AG08395 (cell line): ENCODE measurements around the gene IREB2.
"Not testable (repeated sequence)": the region's sequence is repeated elsewhere in the genome, so short reads cannot be mapped to it uniquely, and the experiment has no call there.

Source experiments
- DNase-seq: peaks from one replicate; pipeline ENCODE4 v3.0.0; 2012; ENCODE audit warnings: mixed read lengths, low spot score

The IREB2 gene

DNA sequence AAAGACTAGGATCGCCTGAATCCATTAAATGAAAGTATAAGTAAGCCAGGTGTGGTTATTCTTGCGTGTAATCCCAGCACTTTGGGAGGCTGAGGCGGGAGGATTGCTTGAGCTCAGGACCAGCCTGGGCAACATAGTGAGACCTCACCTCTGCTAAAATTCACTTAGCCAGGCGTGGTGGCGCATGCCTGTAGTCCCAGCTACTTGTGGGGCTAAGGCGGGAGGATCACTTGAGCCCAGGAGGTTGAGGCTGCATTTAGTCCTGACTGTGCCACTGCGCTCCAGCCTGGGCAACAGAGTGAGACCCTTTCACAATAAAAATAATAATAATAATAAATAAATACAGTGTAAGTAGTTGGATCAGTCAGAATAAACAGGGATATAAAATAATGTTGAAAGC is 43.9 kb downstream of the IREB2 start:
- DNase-seq: no peak

DNA sequence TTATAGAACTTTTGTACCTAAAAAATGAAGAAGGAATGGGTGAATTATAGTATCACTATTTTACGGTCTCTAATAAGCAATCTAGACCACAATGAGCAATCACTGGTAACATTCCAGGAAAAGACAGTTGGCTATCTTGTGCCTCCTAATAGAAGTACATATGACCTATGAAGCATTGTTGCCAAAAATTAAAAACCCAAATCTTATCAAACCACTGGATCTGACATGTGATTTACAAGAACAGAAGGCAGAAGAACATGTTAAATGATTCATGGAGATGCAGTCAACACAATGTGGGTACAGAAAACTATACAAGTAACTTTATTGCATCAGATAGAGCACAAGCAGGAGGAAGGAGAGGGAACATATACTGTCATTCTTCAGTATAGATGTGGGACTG is 54.9 kb downstream of the IREB2 start:
- DNase-seq: no peak

DNA sequence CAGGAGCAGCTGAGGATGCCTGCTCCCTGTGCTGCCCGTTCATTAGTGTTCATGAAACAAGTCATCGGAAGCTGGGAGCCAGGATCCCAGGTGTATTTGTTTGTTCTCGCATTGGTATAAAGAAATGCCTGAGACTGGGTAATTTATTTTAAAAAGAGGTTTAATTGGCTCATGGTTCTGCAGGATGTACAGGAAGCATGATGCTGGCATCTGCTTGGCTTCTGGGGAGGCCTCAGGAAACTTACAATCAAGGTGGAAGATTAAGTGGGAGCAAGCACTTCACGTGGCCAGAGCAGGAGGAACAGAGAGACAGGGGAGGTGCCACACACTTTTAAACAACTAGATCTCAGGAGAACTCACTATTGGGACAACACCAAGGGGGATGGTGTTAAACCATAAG is 63.8 kb downstream of the IREB2 start:
- DNase-seq: no peak

DNA sequence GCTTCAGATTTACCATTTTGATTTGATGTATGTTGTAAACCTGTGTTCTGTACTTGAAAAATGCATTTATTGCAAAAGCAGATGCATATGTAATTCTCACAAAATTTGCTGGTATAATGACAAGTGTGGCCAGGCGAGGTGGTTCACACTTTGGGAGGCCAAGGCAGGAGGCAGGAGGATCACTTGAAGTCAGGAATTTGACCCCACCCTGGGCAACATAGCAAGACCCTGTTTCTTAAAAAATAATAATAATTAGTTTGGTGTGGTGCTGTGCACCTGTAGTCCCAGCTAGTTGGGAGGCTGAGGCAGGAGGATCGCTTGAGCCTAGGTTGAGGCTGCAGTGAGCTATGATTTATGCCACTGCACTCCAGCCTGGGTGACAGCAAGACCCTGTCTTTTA is 64.6 kb downstream of the IREB2 start:
- DNase-seq: no peak

DNA sequence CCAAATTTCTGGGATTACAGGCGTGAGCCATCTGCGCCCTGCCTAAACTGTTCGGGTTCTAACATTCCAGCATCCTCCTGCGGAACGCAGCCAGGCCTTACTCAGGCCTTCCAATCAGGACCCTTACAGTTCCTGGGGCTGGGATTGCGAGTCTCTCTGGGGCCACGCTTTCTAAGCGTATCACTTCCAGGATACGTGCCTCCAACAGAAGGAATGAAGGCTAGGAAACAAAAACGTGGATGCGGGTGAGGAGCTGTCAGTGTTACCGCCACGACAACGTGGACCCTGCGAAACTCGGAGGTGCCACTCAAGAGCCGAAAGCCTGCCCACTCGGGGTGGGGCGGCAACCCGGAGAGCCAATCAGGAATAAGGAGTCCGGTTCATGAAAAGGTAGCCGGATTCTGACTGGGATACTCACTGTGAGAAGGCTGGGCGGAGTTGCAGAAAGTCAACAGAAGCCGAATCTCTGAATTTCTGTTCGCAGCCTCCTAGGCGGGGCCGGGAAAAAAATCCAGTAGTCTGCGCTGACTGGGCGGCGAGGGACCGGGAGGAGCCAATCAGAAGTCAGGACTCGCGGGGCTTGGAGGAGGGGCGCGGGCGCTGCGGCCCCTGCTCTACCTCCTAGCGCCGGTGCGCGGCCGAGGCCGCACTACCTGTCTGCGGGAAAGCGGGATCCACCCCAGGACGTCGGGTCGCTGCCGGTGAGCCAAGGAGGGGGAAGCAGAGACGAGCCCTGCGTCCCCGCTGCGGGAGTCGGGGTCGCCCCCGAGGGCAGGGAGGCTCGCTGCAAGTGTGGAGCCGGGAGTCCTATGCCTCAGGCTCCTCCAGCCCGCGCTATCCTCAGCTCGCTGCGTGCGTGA is 69.2 kb downstream of the IREB2 start, which contains the start of gene HYKK:
TSS of gene HYKK (plus strand) at position 607 of the 860 bp plus-strand sequence. CDS start 5,512 bp downstream, outside the sequence.
- DNase-seq: peak; percentile 99

DNA sequence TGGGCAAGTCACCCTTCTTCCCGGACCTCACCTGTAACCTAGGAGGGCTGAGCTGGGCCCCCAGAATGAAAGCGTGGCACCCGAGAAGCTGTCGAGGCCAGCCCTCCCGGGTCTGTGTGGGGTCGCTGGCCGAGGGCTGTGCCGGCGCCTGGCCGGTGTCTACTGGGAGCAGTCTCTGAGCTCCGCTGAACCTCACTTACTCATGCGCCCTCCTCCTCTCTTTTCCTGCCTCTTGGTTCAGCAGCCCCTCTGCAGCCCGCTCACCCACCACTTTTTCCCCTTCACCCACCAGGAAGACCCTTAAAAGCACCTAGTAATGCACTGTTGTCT is 69.8 kb downstream of the IREB2 start:
- no peak for DNase-seq

DNA sequence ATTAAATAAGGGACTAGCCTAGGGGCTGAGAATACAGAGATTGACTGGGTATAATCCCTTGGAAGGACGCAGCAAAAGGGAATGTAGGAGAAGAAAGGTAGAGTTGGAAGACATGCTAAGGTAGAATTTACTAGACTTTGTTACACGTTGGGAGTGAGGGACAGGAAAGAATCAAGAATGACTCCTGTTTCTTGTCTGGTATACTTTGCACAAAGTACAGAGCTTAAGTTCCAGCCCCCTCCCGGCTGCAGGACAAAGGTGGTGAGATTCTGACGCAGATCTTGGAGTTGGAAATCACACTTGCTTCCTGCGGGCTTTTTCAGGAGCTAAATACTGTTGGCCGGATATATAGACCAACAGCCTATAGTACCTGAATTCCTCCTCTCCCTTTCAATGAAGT is 70.3 kb downstream of the IREB2 start:
- DNase-seq: no peak

DNA sequence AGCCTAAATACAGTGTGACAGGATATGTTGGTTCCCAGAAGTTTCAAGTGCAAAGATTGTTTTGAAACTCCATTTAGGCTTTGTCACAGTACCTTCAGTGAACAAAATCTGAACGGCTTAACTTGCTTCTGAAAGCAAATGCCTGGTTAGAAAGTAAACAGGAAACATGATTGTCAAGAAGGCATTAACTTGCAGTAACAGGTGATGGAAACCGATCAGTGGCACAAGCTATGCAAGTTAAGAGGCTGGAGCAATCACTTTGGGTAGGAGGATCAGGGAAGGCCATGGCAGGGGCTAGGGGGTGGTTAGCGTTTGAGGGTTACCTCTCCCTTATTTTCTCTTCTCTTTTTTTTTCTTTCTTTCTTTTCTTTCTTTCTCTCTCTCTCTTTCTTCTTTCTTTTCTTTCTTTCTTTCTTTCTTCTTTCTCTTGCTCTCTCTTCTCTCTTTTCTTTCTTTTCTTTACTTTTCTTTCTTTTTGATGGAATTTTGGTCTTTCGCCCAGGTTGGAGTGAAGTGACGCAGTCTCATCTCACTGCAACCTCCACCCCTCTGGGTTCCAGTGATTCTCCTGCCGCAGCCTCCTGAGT is 71.8 kb downstream of the IREB2 start:
- no peak for DNase-seq

DNA sequence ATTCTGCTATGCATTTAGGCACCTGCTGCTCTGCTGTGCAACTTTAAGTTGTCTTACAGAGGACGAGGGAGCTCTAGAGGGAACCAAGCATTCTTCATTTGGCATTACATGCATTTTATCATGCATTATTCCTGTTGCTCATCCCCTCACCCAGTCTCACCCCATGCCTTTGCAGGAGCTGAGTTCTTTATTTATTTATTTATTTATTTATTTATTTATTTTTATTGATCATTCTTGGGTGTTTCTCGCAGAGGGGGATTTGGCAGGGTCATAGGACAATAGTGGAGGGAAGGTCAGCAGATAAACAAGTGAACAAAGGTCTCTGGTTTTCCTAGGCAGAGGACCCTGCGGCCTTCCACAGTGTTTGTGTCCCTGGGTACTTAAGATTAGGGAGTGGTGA is 82.0 kb downstream of the IREB2 start:
- not testable (repeated sequence) for DNase-seq

DNA sequence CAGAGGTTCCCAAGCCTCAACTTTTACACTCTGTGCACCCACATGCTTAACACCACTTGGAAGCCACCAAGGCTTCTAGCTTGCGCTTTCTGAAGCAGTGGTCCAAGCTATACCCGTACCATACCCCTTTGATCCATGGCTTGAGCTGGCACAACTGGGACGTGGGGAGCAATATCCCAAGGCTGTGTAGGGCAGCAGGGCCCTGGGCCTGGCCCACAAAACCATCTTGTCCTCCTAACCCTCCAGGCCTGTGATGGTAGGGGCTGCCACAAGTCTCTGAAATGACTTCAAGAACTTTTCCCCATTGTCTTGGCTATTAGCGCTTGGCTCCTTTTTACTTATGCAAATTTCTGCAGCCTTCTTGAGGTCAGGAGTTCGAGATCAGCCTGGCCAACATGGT is 86.2 kb downstream of the IREB2 start:
- DNase-seq: no peak

DNA sequence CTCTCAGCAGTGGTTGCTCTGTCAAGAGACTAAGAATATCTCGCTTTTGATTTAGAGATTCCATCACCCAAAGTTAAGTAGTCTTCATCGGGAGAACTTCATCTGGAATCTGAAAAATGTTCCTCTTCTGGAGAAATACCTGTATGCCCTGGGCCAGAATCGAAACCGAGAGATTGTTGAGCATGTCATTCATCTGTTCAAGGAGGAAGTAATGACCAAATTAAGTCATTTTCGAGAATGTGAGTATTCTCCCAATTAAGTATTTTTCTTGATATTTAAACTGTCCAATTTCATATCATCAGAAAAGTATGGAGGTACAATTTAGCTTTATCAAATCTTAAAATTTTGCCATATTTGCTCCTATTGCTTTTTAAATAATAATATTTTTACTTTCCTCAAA is 89.3 kb downstream of the IREB2 start:
- DNase-seq: no peak

DNA sequence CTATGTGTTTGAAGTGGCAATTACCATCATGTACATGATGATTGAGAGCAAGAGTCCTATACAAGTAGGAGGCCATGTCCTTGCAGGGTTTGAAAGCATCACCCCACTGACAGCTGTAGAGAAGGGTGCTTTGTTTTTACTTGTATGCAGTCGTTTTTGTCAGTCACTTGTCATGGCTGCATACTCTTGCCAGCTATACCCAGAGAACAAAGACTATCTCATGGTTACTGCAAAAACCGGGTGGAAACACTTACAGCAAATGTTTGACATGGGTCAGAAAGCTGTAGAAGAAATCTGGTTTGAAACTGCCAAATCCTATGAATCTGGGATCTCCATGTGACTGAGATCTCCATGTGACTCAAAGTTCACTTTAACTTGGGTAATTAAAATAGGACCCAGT is 95.3 kb downstream of the IREB2 start:
- DNase-seq: no peak

DNA sequence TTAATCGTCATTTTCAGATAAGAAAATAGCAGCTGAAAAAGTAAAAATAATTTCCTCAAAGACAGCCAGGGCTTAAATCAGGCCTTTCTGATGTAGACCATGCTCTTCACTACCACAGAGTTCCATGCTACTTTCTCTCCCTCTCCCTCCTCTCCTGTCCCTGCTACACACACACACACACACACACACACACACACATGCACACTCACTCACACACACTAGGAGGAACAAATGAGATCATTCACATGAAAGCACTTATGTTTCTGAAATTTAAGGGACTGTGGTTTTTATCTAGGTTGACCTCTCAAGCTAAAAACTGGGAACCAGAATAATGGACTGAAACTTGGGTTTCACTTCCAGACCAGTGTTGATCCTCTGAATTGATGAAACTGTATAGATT is 98.1 kb downstream of the IREB2 start:
- no peak for DNase-seq

DNA sequence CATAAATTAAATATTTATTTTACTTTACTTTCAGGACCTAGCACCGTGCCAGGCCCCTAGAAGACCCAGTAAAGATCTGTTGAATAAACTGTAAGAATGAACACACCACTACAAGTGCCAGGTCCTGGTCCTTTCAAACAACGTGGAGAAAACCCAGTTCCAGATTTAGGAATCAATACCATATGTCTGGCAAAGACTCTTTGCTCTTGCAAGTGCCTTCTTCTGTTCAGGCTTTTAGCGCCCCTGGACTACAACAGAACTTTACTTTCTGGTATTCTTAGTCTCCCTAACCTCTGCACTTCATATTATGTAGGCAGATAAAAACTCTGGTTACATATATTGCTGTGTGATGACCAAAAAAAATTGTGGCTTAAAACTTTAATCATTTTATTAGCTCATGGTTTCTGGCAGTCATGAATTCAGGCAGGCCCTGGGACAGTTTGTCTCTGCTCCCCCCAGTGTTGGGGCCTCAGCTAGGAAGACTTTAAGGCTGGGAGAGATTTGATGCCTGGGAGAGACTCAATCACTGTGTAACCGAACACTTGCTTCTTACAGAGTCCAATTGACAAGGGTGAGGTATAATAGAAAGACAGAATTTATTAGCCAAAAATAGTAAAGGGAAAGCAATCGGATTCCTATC is 99.4 kb downstream of the IREB2 start:
- DNase-seq: no peak

DNA sequence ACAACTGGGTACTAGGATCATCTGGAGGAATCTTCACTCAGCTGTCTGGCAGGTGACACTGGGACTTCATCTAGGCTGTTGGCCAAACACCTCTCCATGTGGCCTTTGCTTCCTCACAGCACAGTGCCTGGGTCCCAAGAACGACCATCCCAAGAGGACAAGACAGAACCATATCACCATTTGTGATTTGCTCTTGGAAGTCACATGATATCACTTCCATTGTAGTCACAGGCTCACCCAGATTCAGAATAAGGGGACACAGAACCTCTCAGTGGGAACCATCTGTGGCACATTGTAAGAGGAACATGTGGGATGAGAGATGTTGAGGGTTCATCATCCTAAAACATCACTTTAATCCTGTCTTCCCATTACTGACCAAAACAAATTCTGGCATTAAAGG is 100.3 kb downstream of the IREB2 start:
- DNase-seq: no peak

DNA sequence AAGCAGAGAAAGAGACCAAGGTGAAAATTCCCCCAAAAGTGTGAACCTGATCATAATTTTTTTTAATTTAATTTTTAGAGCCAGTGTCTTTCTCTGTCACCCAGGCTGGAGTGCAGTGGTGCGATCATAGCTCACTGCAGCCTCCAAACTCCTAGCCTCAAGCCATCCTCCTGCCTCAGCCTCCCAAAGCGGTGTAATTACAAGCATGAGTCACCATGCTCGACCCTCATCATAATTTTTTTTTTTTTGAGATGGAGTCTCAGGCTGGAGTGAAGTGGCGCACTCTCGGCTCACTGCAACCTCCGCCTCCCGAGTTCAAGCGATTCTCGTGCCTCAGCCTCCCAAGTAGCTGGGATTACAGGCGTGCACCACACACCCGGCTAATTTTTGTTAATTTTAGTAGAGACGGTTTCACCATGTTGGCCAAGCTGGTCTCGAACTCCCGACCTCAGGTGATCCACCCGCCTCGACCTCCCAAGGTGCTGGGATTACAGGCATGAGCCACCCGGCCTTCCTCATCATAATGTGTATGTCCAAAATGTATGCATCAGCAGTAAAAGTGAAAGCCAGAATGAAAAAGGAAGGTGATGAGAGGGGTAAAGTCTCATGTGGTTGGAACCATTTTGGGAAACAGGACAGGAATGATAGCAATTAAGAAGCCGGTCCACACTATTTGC is 101.6 kb downstream of the IREB2 start:
- DNase-seq: not testable (repeated sequence)

DNA sequence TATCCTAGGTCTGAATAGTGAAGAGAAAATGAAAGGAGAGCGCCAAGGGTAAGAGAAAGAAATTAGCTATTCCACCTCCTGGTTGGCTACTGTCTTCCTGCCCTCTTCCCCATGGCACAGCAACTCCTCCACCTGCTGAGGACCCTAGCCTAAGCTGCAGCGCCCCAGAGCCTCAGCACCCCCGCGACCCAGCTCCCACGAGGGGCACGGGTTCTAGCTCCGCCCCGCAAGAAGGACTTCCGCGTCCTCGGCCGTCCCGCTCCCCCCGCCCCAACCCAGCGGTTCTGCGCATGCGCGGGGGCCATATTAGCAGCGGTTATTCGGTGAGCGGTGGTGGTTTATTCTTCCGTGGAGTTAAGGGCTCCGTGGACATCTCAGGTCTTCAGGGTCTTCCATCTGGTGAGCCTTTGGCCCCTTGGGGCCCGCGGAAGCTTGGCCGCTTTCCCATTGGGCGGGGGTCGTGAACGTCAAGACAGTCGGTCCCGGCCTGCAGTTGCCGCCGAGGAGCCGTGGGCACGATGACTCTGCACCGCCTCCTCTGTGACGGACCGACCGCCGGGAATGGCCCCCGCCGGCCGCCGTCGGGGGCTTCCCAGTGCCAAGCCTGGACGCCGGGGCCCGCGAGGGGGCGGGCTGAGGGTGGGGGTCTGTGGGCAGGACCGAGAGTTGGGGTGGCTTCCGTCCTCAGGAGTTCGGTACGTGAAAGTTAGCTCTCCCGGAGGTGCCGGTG is 102.3 kb downstream of the IREB2 start, which contains the start of gene PSMA4:
TSS of gene PSMA4 (plus strand) at position 304 of the 730 bp plus-strand sequence. CDS start 1,484 bp downstream, outside the sequence.
- DNase-seq: peak; percentile 98

DNA sequence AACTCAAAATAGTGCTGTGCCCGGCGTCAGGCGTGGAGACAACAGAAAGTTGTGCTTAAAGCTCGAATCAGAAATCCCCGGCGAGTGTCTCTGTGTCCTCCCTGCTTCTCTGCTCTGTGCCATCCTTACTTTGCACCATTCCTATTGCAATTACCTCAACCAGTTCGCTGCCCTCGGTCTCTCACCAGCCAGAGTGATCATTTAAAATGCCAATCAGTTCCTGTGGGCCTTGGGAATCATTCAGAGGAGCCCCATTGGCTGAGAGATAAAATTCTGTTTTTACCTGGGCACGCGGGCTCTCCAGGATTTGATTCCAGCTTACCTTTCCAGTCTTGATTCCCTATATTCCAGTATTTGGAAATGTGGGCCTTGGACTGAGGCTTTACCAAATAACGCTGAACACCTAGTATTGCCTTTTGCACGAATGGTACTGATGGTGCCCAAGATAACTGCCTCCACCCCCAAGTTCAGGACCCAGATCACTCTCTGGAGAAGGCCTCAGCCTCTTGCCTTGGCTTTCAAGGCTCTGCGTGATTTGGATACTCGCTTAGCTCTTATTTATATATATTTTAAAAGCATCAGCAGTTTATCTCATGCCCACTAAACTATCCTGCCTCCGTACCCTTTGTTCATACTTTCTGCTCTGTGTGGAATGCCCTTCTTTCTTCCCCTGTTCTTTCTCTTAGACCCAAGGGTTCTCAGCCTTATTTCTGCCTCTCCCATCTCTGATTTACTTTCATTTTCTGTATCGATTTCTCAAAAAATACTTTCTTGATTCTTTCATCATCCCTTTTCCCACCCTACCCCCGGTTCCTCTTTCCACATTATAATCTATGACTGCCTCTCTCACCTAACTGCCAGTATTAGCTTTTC is 103.1 kb downstream of the IREB2 start:
- DNase-seq: no peak

DNA sequence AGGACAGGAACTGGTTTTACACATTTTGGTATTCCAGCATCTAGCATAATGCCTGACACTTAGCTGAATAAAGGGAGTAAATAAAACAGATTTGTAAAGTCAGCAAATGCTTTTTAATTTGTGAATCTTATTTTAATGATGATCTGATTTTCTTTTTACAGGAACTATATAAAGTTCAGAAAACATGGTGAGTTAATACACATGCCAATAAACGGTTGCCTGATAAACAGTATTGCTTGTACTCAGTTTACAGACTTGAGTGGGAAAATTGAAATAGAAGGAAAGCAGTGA is 103.7 kb downstream of the IREB2 start:
- DNase-seq: no peak

DNA sequence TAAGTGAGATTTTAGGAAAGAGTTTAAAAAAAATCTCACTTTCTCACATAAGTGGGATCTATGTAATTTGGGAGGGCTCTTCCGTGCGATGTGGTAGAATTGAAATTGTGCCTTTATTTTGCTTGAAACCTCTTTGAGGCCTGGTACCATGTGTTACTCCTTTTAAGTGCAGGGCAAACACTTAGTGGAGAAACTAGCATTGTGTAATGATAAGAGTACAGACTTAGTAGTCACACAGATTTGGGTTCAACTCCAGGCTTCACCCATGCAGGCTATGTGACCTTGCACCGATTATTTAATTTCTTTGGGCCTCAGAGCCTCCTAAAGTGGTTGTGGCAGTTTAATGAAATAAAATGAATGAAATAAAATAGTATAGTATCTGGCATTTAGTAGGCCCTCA is 104.6 kb downstream of the IREB2 start:
- DNase-seq: no peak

DNA sequence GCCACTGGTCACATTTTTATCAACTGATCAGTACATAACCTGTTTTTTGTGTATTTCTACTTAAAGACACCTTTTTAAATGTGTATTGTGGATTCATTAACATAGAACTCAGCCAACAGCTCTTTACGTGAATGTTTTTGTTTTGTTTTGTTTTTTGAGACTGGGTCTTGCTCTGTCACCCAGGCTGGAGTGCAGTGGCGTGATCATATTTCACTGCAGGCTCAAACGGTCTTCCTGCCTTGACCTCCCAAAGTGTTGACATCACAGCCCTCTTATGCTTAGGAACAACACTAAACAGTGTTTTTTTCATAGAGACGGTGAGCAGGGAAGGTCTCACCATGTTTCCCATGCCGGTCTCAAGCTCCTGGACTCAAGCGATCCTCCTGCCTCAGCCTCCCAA is 112.2 kb downstream of the IREB2 start:
- no peak for DNase-seq
